Choroid plexus epithelial cell (primary cell): ENCODE data around the gene GIGYF1.

Experiments used
- DNase-seq: peaks from one replicate; pipeline ENCODE4 v3.0.0-alpha.2; 2010; ENCODE audit warnings: low read depth
- H3K4me3 ChIP-seq: 2 replicates; pipeline ENCODE4 v1.5.1; 2011; ENCODE audit warnings: low read depth, mild to moderate bottlenecking, control low read depth, low read length, moderate library complexity
- CTCF ChIP-seq: conservative IDR thresholded peaks from 2 replicates; pipeline ENCODE4 v1.5.1; 2011; ENCODE audit warnings: low read depth, mild to moderate bottlenecking, control low read depth, inconsistent platforms, low read length, moderate library complexity

Gene GIGYF1

DNA sequence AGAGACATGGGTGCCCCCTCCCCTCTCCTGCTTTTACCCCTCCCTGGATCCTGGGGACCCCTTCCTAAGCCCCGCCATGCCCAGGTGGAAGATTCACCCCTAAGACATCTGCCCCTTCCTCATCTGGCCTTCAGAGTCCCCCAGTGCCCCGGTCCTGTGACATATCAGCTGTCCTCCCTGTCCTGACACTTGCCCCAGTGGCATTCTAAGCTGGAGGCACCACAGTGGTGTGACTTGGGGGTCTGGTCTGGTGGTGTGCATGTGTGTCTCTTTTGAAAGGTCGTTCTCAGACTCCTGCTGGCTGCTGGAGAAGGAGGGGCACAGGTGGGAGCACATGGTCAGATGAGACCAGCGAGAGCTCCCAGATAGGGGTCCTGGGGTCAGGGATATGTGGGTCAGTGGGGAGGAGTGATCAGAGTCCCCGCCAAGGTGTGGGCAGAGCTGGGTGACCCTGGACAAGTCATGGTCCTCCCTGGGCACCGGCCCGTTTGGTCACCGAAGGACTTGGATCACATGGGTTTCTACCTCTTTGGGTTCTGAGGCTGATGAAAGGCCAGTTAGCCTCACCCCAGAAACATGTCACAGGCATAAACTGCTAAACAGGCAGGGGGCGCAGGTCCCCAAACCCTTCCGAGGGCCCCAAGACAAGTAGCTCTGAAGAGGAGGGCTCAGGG, 52.1 kb downstream of the GIGYF1 start:
- TF ChIP-seq CTCF: no peak
- H3K4me3 ChIP-seq: no peak overlapping the region
- no peak for DNase-seq

- H3K4me3 ChIP-seq: no peak within 1 kb of the TSS
- TF ChIP-seq CTCF: no peak
- DNase-seq: no peak
Observed at GRCh38 chr7:100641463-100641859, 52.6 kb downstream of the GIGYF1 start, which contains the start of gene TFR2. Gene TFR2, minus strand, starts transcription at chr7:100641552. Its CDS starts 43 bp downstream, at chr7:100641509.

GRCh38 chr7:100640517-100641440, 53.3 kb downstream of the GIGYF1 start:
- DNase-seq: no peak
- no peak overlapping the region for H3K4me3 ChIP-seq
- no peak for TF ChIP-seq CTCF

GRCh38 chr7:100639995-100640516, 54.0 kb downstream of the GIGYF1 start:
- no peak overlapping the region for H3K4me3 ChIP-seq
- DNase-seq: no peak
- no peak for TF ChIP-seq CTCF

DNA sequence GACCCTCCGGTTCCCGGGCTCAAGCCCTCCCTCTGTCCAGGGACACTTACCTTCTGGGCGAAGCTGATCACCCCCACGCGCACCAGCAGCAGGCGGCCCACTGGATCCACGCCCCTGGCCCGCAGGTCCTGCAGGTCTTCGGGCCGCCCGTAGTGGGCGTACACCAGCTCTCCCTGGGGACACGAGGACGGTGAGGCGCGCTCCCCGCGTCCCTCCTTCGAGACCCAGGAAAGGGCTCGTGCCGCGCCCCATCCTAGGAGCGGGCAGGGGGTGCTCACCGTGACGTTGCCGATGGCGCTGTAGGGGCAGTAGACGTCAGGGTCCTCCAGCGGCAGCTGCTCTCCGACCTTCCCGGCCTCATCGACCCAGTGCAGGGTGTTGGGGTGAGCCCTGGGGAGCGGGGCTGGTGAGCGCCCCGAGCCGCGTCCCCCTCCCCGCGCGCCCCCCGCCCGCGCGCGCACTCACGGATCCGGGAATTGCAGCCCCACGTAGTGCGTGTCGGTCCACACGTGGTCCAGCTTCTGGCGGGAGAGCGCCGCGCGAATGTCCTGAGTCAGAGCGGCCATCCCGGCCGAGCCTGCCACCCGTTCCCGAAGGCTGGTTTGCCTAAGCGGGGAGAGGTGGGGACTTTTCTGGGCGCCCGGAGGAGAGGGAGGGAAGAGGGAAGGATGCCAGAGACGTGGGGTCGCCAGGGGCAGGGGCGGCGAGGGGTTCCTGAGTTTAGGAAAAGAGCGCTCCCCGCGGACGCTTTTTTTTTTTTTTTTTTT, 60.9 kb downstream of the GIGYF1 start:
- peak overlapping the region; percentile 36 for H3K4me3 ChIP-seq
- peak; percentile 12 for DNase-seq
- peak; percentile 36 for TF ChIP-seq CTCF

DNA sequence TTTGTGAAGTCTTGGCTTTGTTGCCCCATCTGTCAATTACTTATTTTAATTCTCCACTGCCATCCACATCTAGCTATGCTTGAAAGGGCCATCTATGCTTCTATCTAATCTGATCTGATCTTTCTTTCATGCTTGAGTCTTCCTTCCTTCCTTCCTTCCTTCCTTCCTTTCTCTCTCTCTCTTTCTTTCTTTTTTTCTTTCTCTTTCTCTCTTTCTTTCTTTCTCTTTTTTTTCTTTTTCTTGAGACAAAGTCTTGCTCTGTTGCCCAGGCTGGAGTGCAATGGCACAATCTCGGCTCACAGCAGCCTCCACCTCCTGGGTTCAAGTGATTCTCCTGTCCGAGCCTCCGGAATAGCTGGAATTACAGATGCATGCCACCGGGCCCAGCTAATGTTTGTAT, 64.0 kb downstream of the GIGYF1 start:
- DNase-seq: no peak
- H3K4me3 ChIP-seq: no peak overlapping the region
- no peak for TF ChIP-seq CTCF
